ENCODE measurements around the gene PLPP4.

- TF ChIP-seq REST (IDR thresholded peaks at IDR 0.05; ENCODE audit: insufficient read depth in 1 of 2, low read depth in 2 of 2, low read length in 2 of 2) (no peak), TAF1 (IDR thresholded peaks at IDR 0.05; ENCODE audit: borderline replicate concordance, insufficient read depth, low read length) (no peak), POLR2AphosphoS5 (IDR thresholded peaks at IDR 0.05; ENCODE audit: low read depth, low read length) (no peak), SIN3A (IDR thresholded peaks at IDR 0.05; ENCODE audit: borderline replicate concordance, insufficient read depth, low read length) (no peak)
Observed at GRCh38 chr10:120421250-120421649, 35.8 kb upstream of the PLPP4 start.

All from PFSK-1 (cell line).